Measurements from ENCODE around the gene LRRC4C.
A peak's percentile ranks its signal among the peaks of the same experiment; 100 is the strongest.
"Not testable (repeated sequence)": the region's sequence is repeated elsewhere in the genome, so short reads cannot be mapped to it uniquely, and the experiment has no call there.

LRRC4C gene

GRCh38 chr11:40215556-40215955 lies 1243.9 kb downstream of the LRRC4C start:
- no peak for DNase-seq

GRCh38 chr11:40207416-40207815 lies 1252.0 kb downstream of the LRRC4C start:
- DNase-seq = no peak

- DNase-seq = no peak
Observed at GRCh38 chr11:40204228-40204627, 1255.2 kb downstream of the LRRC4C start.

- no peak for DNase-seq
Observed at GRCh38 chr11:40203606-40204005, 1255.8 kb downstream of the LRRC4C start.

- DNase-seq = no peak
Observed at GRCh38 chr11:40202589-40203270, 1256.7 kb downstream of the LRRC4C start.

GRCh38 chr11:40192590-40192989 lies 1266.9 kb downstream of the LRRC4C start:
- DNase-seq = not testable (repeated sequence)

- DNase-seq = no peak
Observed at GRCh38 chr11:40190294-40190693, 1269.2 kb downstream of the LRRC4C start.

- DNase-seq = peak; percentile 3 to 68 (median 35)
Observed at GRCh38 chr11:40188848-40189247, 1270.6 kb downstream of the LRRC4C start.

- DNase-seq = no peak
Observed at GRCh38 chr11:40187295-40187694, 1272.2 kb downstream of the LRRC4C start.

- DNase-seq = peak; percentile 1 to 60 (median 36)
Observed at GRCh38 chr11:40186437-40187263, 1272.8 kb downstream of the LRRC4C start.

- no peak for DNase-seq
Observed at GRCh38 chr11:40185793-40186192, 1273.7 kb downstream of the LRRC4C start.

- no peak for DNase-seq
Observed at GRCh38 chr11:40183073-40184064, 1276.1 kb downstream of the LRRC4C start.

- DNase-seq = no peak
Observed at GRCh38 chr11:40179541-40179940, 1279.9 kb downstream of the LRRC4C start.

GRCh38 chr11:40178470-40178869 lies 1281.0 kb downstream of the LRRC4C start:
- DNase-seq = no peak

GRCh38 chr11:40175980-40176379 lies 1283.5 kb downstream of the LRRC4C start:
- no peak for DNase-seq

- no peak for DNase-seq
Observed at GRCh38 chr11:40170078-40170477, 1289.4 kb downstream of the LRRC4C start.

- no peak for DNase-seq
Observed at GRCh38 chr11:40168414-40168813, 1291.0 kb downstream of the LRRC4C start.

GRCh38 chr11:40167805-40168204 lies 1291.6 kb downstream of the LRRC4C start:
- DNase-seq = not testable (repeated sequence)

- DNase-seq = no peak
Observed at GRCh38 chr11:40166892-40167291, 1292.6 kb downstream of the LRRC4C start.

- DNase-seq = no peak
Observed at GRCh38 chr11:40162901-40163883, 1296.3 kb downstream of the LRRC4C start.

GRCh38 chr11:40161854-40162410 lies 1297.5 kb downstream of the LRRC4C start:
- peak in 1 of 3 experiments; percentile 3 for DNase-seq

Data from NCI-H1417 (cell line).